ENCODE results near the gene DHRSX.
"Not testable (repeated sequence)": the region's sequence is repeated elsewhere in the genome, so short reads cannot be mapped to it uniquely, and the experiment has no call there.

The DHRSX gene, protein sequence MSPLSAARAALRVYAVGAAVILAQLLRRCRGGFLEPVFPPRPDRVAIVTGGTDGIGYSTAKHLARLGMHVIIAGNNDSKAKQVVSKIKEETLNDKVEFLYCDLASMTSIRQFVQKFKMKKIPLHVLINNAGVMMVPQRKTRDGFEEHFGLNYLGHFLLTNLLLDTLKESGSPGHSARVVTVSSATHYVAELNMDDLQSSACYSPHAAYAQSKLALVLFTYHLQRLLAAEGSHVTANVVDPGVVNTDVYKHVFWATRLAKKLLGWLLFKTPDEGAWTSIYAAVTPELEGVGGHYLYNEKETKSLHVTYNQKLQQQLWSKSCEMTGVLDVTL

DNA sequence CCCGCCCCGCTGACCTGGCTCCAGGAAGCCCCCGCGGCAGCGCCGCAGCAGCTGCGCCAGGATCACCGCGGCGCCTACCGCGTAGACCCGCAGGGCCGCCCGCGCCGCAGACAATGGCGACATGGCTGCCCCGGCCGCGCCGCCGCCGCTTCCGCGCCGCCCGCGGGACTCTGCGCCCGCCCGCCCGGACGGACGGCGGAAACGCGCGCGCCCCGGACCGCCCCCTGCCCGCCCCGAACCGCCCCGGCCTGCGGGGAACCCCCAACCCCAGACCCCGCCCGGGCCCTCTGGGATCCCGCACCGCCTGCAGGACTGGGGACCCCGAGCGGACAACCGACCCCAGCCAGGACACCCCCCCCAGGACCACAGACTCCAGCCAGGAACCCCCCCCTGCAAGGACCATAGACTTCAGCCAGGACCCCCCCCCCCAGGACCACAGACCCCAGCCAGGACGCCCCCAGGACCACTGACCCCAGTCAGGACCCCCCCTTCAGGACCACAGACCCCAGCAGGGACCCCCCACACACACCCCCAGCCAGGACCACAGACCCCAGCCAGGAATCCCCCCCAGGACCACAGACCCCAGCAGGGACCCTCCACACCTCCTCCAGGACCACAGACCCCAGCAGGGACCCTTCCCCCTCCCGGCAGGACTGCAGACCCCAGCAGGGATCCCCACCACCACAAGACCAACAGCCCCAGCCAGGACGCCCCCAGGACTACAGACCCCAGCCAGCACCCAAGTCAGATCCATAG, at the start of gene DHRSX, which contains the start of gene ZBED1:
Gene DHRSX, minus strand, starts transcription at position 174 of the 756 bp plus-strand sequence. Its CDS starts 51 bp downstream, at position 123.
Gene ZBED1, minus strand, starts transcription at position 174 of the 756 bp plus-strand sequence. CDS start 10,257 bp downstream, outside the sequence.
- DNase-seq: peak; percentile 47

DNA sequence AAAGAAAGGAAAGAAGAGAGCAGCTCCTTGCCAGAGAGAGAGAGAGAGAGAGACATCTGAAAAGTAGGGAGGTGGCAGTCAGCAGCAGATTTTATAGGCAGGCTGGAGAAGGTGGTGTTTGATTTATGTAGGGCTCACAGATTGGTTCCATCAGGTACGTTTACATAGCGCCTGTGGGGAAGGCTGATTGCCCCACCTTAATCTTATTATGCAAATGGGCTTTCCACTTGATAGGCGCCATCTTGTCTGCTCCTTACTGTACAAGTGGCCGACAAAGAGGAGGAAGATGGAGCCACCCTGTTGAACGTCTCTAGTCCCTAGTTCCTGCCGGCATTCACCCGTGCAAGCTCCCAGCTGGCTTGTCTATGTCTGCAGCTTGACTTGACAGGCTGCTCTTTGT, 49.1 kb upstream of the DHRSX start:
- no peak for DNase-seq

DNA sequence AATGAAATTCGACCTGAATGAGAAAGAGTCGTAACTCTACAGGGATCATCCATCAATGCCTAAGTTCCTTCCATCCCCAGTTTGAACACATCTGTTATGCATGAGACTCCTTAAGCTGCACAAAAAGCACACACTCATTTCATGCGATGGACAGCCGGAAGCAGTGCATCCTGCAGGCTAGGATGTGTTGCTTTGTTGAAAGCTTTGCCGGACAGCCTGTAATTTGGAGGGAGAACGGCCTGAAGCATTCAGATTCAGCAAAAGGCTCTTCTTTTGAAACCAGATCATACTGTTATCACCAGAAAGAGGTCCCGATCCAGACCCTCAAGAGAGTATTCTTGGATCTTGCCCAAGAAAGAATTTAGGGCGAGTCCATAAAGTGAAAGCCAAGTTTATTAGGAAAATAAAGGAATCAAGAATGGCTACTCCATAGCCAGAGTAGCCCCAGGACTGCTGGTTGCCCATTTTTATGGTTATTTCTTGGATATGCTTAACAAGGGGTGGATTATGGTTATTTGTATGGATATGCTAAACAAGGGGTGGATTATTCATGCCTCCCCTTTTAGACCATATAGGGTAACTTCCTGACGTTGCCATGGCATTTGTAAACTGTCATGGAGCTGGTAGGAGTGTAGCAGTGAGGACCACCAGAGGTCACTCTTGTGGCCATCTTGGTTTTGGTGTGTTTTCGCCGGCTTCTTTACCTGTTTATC, 48.1 kb upstream of the DHRSX start:
- DNase-seq: no peak

DNA sequence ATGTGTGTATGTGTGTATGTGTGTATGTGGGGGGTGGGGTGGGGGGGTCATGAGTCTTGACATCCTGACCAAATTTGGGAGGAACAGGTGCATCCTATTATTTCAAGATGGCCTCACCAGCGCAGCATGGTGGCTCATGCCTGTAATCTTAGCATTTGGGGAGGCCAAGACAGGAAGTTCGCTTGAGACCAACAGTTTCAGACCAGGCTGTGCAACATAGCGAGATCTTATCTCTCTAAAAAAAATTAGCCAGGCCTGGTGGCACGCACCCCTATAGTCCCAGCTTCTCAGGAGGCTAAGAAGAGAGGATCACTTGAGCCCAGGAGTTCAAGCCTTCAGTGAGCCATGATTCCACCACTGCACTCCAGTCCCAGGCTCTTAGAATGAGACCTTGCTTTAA, 47.0 kb upstream of the DHRSX start:
- DNase-seq: no peak

DNA sequence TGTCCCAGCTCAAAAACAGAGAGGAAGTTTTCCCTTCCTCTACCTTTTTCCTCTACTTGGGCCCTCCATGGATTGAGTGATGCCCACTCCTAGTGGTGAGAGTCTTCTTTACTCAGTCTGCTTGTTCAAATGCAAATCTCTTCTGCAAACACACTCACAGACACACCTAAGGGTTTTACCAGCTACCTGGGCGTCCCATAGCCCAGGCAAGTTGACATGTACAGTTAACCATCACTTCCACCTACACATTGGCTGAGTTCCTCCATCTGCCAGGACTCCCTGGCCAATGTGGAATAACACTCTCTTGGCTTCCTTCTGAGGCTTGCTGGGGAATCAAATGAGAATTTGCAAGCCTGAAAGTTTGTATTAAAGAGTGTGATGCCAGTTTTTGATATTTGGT, 45.7 kb upstream of the DHRSX start:
- no peak for DNase-seq

DNA sequence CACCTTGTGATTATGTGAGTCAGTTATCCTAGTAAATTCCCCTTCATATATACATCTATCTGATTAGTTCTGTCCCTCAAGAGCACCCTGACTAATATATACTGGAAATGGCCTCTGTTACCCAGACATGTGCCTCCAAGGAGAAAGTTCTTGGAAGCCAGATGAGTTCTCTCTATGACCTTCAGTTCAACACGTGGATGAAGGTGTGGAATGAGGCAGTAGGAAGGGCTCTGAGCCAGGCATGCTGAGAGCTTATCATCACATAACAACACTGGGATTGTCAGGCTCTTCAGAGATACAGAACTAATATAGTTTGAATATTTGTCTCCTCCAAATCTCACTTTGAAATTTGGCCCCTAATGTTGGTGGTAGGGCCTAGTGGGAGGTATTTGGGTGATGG, 44.4 kb upstream of the DHRSX start:
- DNase-seq: no peak

DNA sequence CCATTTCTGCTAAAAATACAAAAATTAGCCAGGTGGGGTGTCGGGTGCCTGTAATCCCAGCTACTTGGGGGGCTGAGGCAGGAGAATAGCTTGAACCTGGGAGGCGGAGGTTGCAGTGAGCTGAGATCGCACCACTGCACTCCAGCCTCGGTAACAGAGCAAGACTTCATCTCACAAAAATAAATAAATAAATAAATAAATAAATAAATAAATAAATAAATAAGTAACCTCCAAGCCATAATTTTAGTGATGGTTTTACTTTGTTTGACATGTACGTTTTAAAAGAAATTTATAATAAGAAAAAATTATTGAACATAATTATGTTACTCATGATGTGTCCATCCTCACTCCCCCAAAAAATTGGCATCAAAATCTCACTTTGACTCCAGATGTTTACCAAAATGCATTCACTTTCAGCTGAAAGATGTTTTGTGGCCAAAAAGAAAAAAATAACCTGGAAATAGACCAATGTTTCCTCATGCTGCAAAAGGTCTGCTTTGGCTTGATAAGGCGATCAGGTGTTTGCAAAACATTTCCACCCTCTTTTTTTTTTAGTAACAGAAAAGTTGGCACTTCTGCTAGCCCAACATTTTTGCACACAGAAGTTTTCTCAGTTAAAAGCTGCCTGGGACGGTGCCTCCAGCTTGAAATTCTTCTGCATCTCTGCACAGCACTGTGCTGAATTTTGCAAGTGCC, 42.2 kb upstream of the DHRSX start:
- no peak for DNase-seq

DNA sequence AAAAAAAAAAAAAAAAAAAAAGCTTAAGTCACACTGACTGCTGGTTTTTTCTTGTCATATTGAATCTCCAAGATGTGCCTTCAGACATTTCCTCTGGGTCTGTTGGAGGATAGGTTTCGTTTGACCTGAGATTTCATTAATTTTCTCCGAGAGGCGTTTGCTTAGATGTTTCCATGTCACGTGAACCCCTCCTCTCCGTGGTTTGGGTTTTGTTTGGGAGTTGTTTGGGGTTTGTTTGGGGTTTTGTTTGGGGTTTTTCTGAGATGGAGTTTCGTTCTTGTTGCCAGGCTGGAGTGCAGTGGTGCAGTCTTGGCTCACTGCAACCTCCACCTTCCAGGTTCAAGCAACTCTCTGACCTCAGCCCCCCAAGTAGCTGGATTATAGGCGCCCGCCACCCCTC, 40.8 kb upstream of the DHRSX start:
- no peak for DNase-seq

DNA sequence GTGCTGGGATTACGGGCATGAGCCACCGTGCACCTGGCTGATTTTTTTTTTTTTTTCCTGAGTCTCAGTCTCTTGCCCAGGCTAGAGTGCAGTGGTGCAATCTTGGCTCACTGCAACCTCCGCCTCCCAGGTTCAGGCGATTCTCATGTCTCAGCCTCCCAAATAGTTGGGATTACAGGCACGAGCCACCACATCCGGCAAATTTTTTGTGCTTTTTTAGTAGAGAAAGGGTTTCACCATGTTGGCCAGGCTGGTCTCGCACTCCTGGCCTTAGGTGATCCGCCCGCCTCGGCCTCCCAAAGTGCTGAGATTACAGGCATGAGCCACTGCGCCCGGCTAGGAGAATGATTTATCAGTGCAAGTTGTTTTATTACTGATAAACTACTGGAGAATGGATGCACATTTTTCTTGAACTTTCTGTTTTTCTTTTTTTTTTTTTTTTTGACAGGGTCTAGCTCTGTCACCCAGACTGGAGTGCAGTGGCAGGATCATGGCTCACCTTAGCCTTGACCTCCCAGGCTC, 39.7 kb upstream of the DHRSX start:
- no peak for DNase-seq

DNA sequence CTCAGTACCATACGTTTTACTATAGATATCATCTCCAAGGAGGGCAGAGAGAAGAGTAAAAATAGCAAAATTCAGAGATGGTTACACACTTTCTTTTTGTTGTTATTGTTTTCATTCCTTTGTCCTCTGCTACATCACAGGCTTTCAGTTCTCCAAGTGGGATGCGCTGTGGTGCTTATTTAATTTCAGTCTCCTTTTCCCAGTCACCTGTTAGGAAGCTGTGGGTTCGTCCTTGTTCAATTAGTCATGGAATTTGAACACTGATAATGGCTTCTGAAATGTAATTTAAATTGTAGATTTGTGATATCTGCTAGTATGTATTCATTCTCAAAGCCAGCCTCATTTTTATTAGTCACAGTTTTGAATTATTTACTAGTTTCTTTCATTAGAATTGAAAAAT, 38.8 kb upstream of the DHRSX start:
- DNase-seq: no peak

DNA sequence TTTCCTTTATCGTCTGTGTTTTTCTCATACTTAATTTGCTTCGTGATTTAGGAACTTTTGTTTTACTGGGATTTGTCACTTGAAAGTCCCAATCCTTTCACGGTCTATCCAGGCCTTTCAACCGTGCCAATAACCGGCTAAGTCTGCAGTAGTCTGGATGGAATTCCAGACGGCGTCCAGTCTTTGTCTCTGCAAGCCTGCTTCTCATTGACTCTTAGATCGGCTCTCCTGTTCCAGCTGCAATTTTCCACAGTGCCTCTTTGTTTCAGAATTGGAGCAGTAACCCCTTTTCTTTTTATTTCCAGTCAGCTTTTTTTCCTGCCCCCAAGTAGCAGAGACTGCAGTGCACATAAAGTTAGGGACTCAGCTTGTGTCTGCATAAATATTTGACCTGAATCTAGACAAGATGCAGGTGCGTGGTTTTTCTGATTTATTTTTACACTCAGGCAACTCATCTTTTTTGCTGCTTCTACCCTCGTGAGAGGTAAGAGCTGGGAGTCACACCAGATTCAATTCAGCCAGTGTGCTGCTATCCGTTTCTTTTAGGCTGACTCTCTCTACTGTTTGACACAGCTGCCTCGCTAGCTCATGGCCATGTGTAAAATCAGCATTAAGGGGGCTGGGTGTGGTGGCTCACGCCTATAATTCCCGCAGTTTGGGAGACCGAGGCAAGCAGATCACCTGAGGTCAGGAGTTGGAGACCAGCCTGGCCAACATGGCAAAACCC, 37.4 kb upstream of the DHRSX start:
- no peak for DNase-seq

DNA sequence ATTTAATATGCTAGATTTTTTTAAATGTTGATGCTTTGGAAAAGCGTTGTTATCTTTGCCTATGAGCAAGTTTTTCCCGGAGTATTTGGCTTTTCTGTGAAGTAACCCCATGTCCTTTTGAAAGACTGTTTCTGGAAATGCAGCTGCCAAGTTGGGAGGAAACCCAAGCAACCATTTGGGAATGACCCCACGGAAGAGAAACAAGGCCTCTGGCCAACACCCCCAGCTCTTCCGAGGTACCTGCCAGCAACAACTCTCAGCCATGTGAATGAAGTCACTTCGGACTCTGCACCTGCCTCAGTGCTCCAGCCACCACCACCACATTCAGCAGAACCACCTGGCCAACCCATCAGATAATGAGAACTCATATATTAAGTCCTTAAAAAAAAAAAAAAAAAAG, 36.2 kb upstream of the DHRSX start:
- DNase-seq: no peak

DNA sequence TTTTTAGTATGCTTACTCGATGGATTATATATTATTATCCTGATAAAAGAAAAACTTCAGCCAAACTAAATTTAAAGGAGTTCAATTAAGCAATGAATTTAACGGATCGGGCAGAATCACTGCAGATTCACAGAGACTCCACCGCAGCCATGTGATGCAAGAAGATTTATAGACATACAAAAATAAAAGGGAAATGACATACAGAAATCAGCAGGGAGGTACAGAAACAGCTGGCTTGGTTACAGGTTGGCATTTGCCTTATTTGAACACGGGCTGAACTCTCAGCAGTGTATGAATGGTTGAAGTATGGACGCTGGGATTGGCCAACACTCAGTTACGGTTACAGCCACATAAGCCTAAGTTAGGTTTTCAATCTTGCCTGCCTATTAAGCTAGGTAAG, 35.4 kb upstream of the DHRSX start:
- DNase-seq: no peak

DNA sequence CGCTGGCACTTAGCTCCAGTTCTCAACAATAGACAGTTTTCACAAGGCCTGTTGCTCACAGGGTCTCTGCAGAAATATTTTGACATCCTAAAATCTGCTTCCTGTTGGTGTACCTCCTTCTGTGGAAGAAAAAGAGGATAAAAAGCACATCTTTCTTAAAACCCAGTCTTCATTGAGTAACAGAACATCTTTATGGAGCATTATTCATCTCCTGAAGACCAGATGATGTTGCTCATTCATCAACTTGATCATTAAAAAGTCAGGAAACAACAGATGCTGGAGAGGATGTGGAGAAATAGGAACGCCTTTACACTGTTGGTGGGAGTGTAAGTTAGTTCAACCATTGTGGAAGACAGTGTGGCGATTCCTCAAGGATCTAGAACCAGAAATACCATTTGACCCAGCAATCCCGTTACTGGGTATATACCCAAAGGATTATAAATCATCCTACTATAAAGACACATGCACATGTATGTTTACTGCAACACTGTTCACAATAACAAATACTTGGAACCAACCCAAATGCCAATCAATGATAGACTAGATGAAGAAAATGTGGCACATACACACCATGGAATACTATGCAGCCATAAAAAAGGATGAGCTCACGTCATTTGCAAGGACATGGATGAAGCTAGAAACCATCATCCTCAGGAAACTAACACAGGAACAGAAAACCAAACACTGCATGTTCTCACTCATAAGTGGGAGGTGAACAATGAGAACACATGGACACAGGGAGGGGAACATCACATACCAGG, 33.7 kb upstream of the DHRSX start:
- DNase-seq: not testable (repeated sequence)

DNA sequence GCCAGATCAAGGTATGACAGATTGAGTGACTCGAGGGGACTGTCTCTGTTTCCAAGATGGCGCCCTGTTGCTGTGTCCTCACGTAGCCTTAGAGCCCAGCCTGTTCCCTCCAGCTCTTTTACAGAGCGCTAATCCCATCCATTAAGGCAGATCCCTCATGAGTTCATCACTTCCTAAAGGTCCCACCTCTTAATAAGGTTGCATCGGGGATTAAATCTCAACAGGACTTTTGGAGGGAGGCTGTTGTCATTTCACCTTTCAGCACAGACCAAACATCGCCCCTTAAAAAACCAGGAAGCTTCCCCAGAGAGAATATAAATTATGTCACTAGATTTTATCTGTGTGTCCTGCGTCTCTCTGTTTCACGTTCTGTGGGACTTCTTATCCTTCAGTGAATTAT, 32.6 kb upstream of the DHRSX start:
- no peak for DNase-seq

DNA sequence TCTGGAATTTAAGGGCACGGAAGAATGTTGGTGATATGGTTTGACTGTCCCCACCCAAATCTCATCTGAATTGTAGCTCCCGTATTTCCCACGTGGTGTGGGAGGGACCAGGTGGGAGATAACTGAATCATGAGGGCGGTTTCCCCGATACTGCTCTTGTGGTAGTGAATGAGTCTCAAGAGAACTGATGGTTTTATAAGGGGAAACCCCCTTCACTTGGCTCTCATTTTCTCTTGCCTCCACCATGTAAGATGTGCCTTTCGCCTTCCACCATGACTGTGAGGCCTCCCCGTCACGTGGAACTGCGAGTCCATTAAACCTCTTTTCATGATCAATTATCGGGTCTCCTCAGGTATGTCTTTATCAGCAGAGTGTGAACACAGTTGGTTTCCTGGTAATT, 25.6 kb upstream of the DHRSX start:
- DNase-seq: no peak

DNA sequence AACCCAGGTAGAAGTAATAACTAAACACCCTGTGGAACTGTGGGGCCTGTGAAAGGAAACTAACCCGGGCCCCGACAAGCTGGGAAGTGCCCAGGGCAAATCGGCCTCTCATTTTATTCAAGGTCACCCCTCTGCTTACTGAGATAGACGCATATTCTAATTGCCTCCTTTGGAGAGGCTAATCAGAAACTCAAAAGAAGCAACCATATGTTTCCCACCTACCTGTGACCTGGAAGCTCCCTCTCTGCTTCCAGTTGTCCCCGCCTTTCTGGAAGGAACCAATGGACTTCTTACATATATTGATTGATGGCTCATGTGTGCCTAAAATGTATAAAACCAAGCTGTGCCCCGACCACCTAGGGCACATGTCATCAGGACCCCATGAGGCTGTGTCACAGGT, 23.1 kb upstream of the DHRSX start:
- no peak for DNase-seq

DNA sequence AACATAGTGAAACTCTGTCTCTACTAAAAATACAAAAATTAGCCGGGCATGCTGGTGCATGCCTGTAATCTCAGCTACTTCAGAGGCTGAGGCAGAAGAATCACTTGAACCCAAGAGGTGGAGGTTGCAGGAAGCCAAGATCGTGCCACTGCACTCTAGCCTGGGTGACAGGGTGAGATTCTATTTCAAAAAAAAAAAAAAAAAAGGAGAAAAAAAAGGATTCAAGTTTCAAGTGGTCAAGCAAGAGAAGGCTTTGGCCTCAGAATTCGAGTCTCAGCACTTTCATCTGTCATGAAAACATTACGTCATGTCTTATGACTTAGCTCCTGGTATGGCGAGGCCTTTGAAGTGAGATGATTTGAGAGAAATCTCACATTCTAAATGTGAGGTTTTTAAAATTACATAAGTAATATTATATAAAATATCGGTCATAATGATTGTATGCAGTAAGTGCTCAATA, 21.2 kb upstream of the DHRSX start:
- no peak for DNase-seq

DNA sequence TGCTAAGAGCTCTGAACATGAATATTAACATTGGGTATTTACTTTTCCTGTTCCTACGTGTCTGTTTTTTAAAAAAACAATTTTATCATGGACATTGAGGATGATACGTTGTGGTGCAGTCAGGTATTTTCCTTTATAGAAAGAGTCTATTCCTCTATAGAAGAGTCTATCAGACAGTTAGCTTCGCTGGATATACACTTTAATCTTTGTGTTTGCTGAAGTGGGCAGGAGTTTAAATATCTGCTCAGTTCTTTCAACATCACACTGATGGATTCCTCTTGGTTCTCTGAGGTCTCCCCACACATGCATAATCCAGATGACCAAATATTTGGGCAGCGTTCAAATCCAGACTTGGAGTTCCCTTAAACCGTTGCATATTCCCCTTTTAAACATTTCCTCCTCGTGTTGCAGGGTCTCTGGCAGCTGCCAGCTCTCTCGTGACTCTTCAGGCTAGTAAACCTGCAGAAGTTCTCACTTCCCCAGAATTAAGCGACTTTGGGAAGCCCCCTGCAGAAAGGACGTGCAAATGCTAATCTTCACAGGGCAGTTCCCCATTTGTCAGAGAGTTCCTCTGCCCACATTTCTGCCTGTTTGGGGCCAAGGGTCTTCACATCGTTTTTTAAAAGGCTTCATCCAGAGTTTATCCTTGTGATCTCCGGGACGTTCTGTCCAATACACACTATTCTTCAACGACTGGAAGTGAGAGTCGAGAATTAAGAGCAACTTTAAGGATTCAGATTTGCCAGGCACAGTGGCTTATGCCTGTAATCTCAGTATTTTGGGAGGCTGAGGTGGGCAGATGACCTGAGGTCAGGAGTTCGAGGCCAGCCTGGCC, 20.5 kb upstream of the DHRSX start:
- no peak for DNase-seq

DNA sequence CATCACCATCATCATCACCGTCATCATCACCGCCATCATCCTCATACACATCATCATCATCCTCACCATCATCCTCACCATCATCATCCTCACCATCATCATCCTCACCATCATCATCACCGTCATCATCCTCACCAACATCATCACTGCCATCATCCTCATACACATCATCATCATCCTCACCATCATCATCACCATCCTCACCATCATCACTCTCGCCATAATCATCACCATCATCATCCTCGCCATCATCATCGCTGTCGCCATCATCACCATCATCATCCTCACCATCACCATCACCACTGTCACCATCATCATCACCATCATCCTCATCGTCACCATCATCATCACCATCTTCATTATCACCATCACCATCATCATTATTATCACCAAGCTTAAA, 19.8 kb upstream of the DHRSX start:
- no peak for DNase-seq

Data from fibroblast of skin of right biceps (primary cell).